ENCODE measurements around the gene CSNK1G3. TPM values are rescaled to one million over a fixed set of nuclear protein-coding genes. Genes with fewer than 3 reads are reported as not detected.

Gene CSNK1G3
- total RNA-seq, 2 donors from 2014 or later: 61.8 to 65.7 TPM

- DNase-seq (no peak), ATAC-seq (no peak)
- H3K9me3 ChIP-seq (ENCODE audit: control insufficient read depth, low read length, poor library complexity, severe bottlenecking): no peaks in the 10 kb centered on the region
- Mint-ChIP-seq H3K27me3 (peaks cover 11% of the 10 kb centered on the region), H3K36me3 (ENCODE audit: low read depth) (no peaks in the 10 kb centered on the region), H3K27ac (no peak overlapping the region), H3K4me3 (no peak overlapping the region), H3K4me1 (no peaks in the 10 kb centered on the region)
Measured at GRCh38 chr5:123645024-123645603, 133.1 kb downstream of the CSNK1G3 start.

GRCh38 chr5:123647066-123647465 is 135.1 kb downstream of the CSNK1G3 start:
- Mint-ChIP-seq H3K27me3 (peaks cover 11% of the 10 kb centered on the region), H3K36me3 (ENCODE audit: low read depth) (no peaks in the 10 kb centered on the region), H3K4me3 (no peak overlapping the region), H3K4me1 (no peaks in the 10 kb centered on the region), H3K27ac (no peak overlapping the region)
- no peak for ATAC-seq
- no peak for DNase-seq
- no peaks in the 10 kb centered on the region for H3K9me3 ChIP-seq (ENCODE audit: control insufficient read depth, low read length, poor library complexity, severe bottlenecking)

GRCh38 chr5:123651234-123651633 is 139.3 kb downstream of the CSNK1G3 start:
- no peaks in the 10 kb centered on the region for H3K9me3 ChIP-seq (ENCODE audit: control insufficient read depth, low read length, poor library complexity, severe bottlenecking)
- Mint-ChIP-seq H3K4me3 (no peak overlapping the region), H3K27me3 (peaks cover 28% of the 10 kb centered on the region), H3K4me1 (no peaks in the 10 kb centered on the region), H3K36me3 (ENCODE audit: low read depth) (peaks cover 2% of the 10 kb centered on the region), H3K27ac (no peak overlapping the region)
- ATAC-seq: no peak
- DNase-seq: no peak

- H3K4me1 Mint-ChIP-seq: no peaks in the 10 kb centered on the region
- no peak for ATAC-seq
- H3K36me3 Mint-ChIP-seq (ENCODE audit: low read depth): peaks cover 2% of the 10 kb centered on the region
Measured at GRCh38 chr5:123659011-123659410, 147.0 kb downstream of the CSNK1G3 start.

GRCh38 chr5:123659495-123659894 is 147.5 kb downstream of the CSNK1G3 start:
- Mint-ChIP-seq H3K27me3 (peaks cover 45% of the 10 kb centered on the region), H3K27ac (no peak overlapping the region), H3K4me1 (no peaks in the 10 kb centered on the region), H3K36me3 (ENCODE audit: low read depth) (peaks cover 2% of the 10 kb centered on the region), H3K4me3 (no peak overlapping the region)
- H3K9me3 ChIP-seq (ENCODE audit: control insufficient read depth, low read length, poor library complexity, severe bottlenecking): no peaks in the 10 kb centered on the region
- ATAC-seq (no peak), DNase-seq (no peak)

More at GRCh38 chr5:123659011-123659410, 147.0 kb downstream of the CSNK1G3 start:
- no peak overlapping the region for H3K27ac Mint-ChIP-seq
- H3K4me3 Mint-ChIP-seq: no peak overlapping the region
- DNase-seq: no peak
- H3K9me3 ChIP-seq (ENCODE audit: control insufficient read depth, low read length, poor library complexity, severe bottlenecking): no peaks in the 10 kb centered on the region
- H3K27me3 Mint-ChIP-seq: peaks cover 50% of the 10 kb centered on the region

- no peak overlapping the region for H3K4me3 Mint-ChIP-seq
- H3K4me1 Mint-ChIP-seq: no peaks in the 10 kb centered on the region
- no peak overlapping the region for H3K27ac Mint-ChIP-seq
- H3K9me3 ChIP-seq (ENCODE audit: control insufficient read depth, low read length, poor library complexity, severe bottlenecking): no peaks in the 10 kb centered on the region
- ATAC-seq (no peak), DNase-seq (no peak)
- peaks cover 4% of the 10 kb centered on the region for H3K36me3 Mint-ChIP-seq (ENCODE audit: low read depth)
- peaks cover 45% of the 10 kb centered on the region for H3K27me3 Mint-ChIP-seq
Measured at GRCh38 chr5:123664961-123665360, 153.0 kb downstream of the CSNK1G3 start.

- Mint-ChIP-seq H3K4me1 (peaks cover under 1% of the 10 kb centered on the region), H3K27me3 (peaks cover 35% of the 10 kb centered on the region), H3K36me3 (ENCODE audit: low read depth) (peaks cover 2% of the 10 kb centered on the region), H3K4me3 (no peak overlapping the region), H3K27ac (no peak overlapping the region)
- no peaks in the 10 kb centered on the region for H3K9me3 ChIP-seq (ENCODE audit: control insufficient read depth, low read length, poor library complexity, severe bottlenecking)
- ATAC-seq (no peak), DNase-seq (no peak)
Measured at GRCh38 chr5:123665822-123666371, 153.9 kb downstream of the CSNK1G3 start.

Other genes with a start within 250 kb of the CSNK1G3 start
- 10 to 100 TPM; 58.6 to 60.5 TPM for gene CEP120, start 88.8 kb upstream of the CSNK1G3 start, total RNA-seq

Measured in T-helper 17 cell (primary cell).